HG02610 (cell line): ENCODE data around the gene GTF2A1L.
"Not testable (repeated sequence)": the region's sequence is repeated elsewhere in the genome, so short reads cannot be mapped to it uniquely, and the experiment has no call there.

ENCODE experiments used
- ATAC-seq: cut with Tn5 transposase; IDR thresholded peaks from one replicate; pipeline ENCODE4 v1.9.1; 2021; ENCODE audit warnings: mild to moderate bottlenecking, moderate library complexity; ENCODE audit not compliant: unreplicated experiment

The GTF2A1L gene

GRCh38 chr2:48694149-48694548, 76.5 kb downstream of the GTF2A1L start:
- ATAC-seq = no peak

GRCh38 chr2:48695991-48696390, 78.3 kb downstream of the GTF2A1L start:
- no peak for ATAC-seq

- no peak for ATAC-seq
Observed at GRCh38 chr2:48696881-48697280, 79.2 kb downstream of the GTF2A1L start.

GRCh38 chr2:48699348-48699930, 81.8 kb downstream of the GTF2A1L start:
- no peak for ATAC-seq

- ATAC-seq = not testable (repeated sequence)
Observed at GRCh38 chr2:48703621-48704020, 86.0 kb downstream of the GTF2A1L start.

- ATAC-seq = no peak
Observed at GRCh38 chr2:48707466-48707865, 89.8 kb downstream of the GTF2A1L start.

- no peak for ATAC-seq
Observed at GRCh38 chr2:48709096-48710034, 91.7 kb downstream of the GTF2A1L start.

- ATAC-seq = no peak
Observed at GRCh38 chr2:48711343-48711742, 93.7 kb downstream of the GTF2A1L start.

- ATAC-seq = no peak
Observed at GRCh38 chr2:48712151-48712550, 94.5 kb downstream of the GTF2A1L start.

- ATAC-seq = no peak
Observed at GRCh38 chr2:48713647-48714046, 96.0 kb downstream of the GTF2A1L start.

- ATAC-seq = no peak
Observed at GRCh38 chr2:48714245-48714644, 96.6 kb downstream of the GTF2A1L start.

GRCh38 chr2:48715042-48715899, 97.6 kb downstream of the GTF2A1L start:
- ATAC-seq = no peak

- no peak for ATAC-seq
Observed at GRCh38 chr2:48715956-48716355, 98.3 kb downstream of the GTF2A1L start.

GRCh38 chr2:48717846-48718245, 100.2 kb downstream of the GTF2A1L start:
- ATAC-seq = no peak

- ATAC-seq = no peak
Observed at GRCh38 chr2:48719480-48720177, 102.0 kb downstream of the GTF2A1L start.

GRCh38 chr2:48721158-48721557, 103.5 kb downstream of the GTF2A1L start:
- ATAC-seq = no peak

- ATAC-seq = no peak
Observed at GRCh38 chr2:48722391-48722790, 104.7 kb downstream of the GTF2A1L start.

GRCh38 chr2:48723129-48723528, 105.5 kb downstream of the GTF2A1L start:
- no peak for ATAC-seq

GRCh38 chr2:48724278-48724677, 106.6 kb downstream of the GTF2A1L start:
- ATAC-seq = no peak

GRCh38 chr2:48725696-48726494, 108.2 kb downstream of the GTF2A1L start:
- ATAC-seq = no peak
